K562 (cell line): ENCODE measurements around the gene RBM20. TPM values are rescaled to one million over a fixed set of nuclear protein-coding genes. Genes with fewer than 3 reads are reported as not detected.

Experiments used
- CXXC5 ChIP-seq: fragments of 250-450 bp; sonication (Bioruptor Pico); IDR thresholded peaks from 2 replicates; pipeline ENCODE4 v1.8.0; 2022; ENCODE audit warnings: inconsistent platforms, mild to moderate bottlenecking, moderate library complexity
- HNRNPLL ChIP-seq: fragments of 200-400 bp; formaldehyde crosslinking; IDR thresholded peaks from 2 replicates; pipeline ENCODE4 v1.6.1; 2017; ENCODE audit warnings: low read length, low read depth, mild to moderate bottlenecking; ENCODE audit not compliant: poor library complexity, severe bottlenecking
- MITF ChIP-seq: IDR thresholded peaks from 2 replicates; pipeline ENCODE4 v1.6.1; 2014; ENCODE audit warnings: antibody characterized with exemption
- RBBP5 ChIP-seq: fragments of 200-600 bp; sonication (generic); IDR thresholded peaks from 2 replicates; pipeline ENCODE4 v1.6.1; 2012; ENCODE audit warnings: borderline replicate concordance, mild to moderate bottlenecking, low read length, control low read depth, inconsistent platforms; ENCODE audit not compliant: insufficient read depth, poor library complexity, severe bottlenecking
- TAL1 ChIP-seq: fragments of 450-650 bp; IDR thresholded peaks from 2 replicates; pipeline ENCODE4 v1.6.1; 2016; ENCODE audit warnings: mild to moderate bottlenecking
- ZKSCAN1 ChIP-seq: fragments of 150-350 bp; IDR thresholded peaks from 2 replicates; pipeline ENCODE4 v1.6.1; 2016; ENCODE audit warnings: low read depth, low read length
- ZNF217 ChIP-seq: sonication (generic); formaldehyde crosslinking; IDR thresholded peaks from 2 replicates; pipeline ENCODE4 v1.8.0; 2022; ENCODE audit warnings: mild to moderate bottlenecking, missing genetic modification reagents
- ZNF41 ChIP-seq: fragments of 250-450 bp; sonication (Bioruptor Pico); conservative IDR thresholded peaks from 2 replicates; pipeline ENCODE4 v1.4.0; 2020; ENCODE audit warnings: mild to moderate bottlenecking
- ZNF639 ChIP-seq, 2 experiments: fragments of 200-800 bp in 1 of 2; sonication (Bioruptor generic) in 1 of 2; sonication (generic) in 1 of 2; formaldehyde crosslinking in 1 of 2; IDR thresholded peaks in 1 of 2; conservative IDR thresholded peaks in 1 of 2; 2 replicates each; pipeline versions ENCODE4 v1.5.0 to v1.6.1; 2016 to 2020; ENCODE audit warnings: missing compliant biosample characterization in 1 of 2, missing genetic modification characterization in 1 of 2, missing genetic modification reagents in 1 of 2
- polyA plus RNA-seq, 8 experiments: library from polyadenylated mRNA; depleted of rRNA in 4 of 8; stranded (reverse) in 5 of 8; unstranded in 3 of 8; fragments of >200 nt; fragmentation: Nextera tagmentation in 2 of 8; fragmentation: Illumina TruSeq in 1 of 8; extraction: Ambion mirVana in 2 of 8; extraction: Trizol in 1 of 8; gene quantifications; 2 replicates each; pipeline versions ENCODE4 v1.2.1 to v1.2.3, GENCODE V29; 2011 to 2014; ENCODE audit warnings: inconsistent platforms in 1 of 8, missing spikeins in 1 of 8
- total RNA-seq, 7 experiments: library from RNA; depleted of rRNA in 6 of 7; stranded (reverse); fragments of >200 nt in 6 of 7; fragmentation: Illumina TruSeq in 2 of 7; extraction: Trizol in 2 of 7; gene quantifications; 2 replicates each; pipeline versions ENCODE4 v1.2.1 to v1.2.3, GENCODE V29; 2011 to 2021; ENCODE audit warnings: low replicate concordance in 1 of 7
- TF ChIP-seq, protein P1 (sequence below): fragments of 450-650 bp; IDR thresholded peaks from 2 replicates; pipeline ENCODE4 v1.6.1; 2016; ENCODE audit warnings: low read depth
- TF ChIP-seq, protein P2 (sequence below): sonication (generic); formaldehyde crosslinking; IDR thresholded peaks from 2 replicates; pipeline ENCODE4 v1.8.1; 2023; ENCODE audit warnings: mild to moderate bottlenecking, missing genetic modification reagents
- TF ChIP-seq, protein P3 (sequence below): fragments of 450-650 bp; conservative IDR thresholded peaks from 2 replicates; pipeline ENCODE4 v1.6.1; 2016; ENCODE audit warnings: missing genetic modification characterization, low read depth, mild to moderate bottlenecking, missing compliant biosample characterization, moderate library complexity

RBM20 gene
- total and polyA plus RNA-seq, 9 of the 15 experiments (the other 6 are each of a cell fraction or from before 2014, with no cell fraction given) = 0.63 to 5.7 (median 3.2) TPM

DNA sequence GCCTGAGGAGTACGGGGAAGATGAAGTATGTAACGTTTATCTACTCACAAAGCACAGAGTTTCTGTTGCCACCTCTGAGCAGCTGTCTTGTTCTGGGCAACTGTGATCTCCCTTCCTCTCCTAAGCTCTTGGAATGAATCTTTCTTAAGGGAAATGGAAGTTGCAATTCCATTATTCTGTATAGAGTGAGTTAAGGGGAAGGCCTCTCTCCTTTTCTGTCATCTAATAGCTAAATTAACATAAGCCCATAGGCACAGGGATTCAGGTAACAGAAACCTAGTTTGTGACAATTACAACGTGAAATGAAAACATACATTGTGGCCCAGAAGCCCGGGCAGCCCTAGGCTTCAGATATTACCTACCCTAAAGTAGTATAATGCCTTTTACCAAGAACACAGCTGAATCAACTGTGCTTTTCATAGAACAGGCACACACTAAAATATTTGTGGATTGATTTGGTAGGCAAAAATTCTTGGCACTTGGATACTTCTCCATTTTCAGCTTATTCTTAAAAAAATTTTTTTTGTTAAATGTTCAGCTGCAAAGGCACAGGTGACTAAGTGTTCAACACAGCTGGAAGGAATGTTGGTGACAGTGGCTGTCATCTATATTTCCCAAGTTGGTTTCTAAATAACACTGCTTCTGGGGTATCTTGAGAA lies 223.8 kb downstream of the RBM20 start (continued):
- TF ChIP-seq ZNF217 (CRISPR knock-in tag) (no peak), ZNF41 (CRISPR knock-in tag) (no peak), MITF (no peak), ZKSCAN1 (no peak), CXXC5 (no peak), HNRNPLL (no peak), TAL1 (no peak), RBBP5 (no peak), ZNF639 (CRISPR knock-in tag; conservative IDR thresholded peaks at IDR 0.05 in 1 of 2, IDR thresholded peaks at IDR 0.05 in 1 of 2) (no peak)
- TF ChIP-seq, protein P1, sequence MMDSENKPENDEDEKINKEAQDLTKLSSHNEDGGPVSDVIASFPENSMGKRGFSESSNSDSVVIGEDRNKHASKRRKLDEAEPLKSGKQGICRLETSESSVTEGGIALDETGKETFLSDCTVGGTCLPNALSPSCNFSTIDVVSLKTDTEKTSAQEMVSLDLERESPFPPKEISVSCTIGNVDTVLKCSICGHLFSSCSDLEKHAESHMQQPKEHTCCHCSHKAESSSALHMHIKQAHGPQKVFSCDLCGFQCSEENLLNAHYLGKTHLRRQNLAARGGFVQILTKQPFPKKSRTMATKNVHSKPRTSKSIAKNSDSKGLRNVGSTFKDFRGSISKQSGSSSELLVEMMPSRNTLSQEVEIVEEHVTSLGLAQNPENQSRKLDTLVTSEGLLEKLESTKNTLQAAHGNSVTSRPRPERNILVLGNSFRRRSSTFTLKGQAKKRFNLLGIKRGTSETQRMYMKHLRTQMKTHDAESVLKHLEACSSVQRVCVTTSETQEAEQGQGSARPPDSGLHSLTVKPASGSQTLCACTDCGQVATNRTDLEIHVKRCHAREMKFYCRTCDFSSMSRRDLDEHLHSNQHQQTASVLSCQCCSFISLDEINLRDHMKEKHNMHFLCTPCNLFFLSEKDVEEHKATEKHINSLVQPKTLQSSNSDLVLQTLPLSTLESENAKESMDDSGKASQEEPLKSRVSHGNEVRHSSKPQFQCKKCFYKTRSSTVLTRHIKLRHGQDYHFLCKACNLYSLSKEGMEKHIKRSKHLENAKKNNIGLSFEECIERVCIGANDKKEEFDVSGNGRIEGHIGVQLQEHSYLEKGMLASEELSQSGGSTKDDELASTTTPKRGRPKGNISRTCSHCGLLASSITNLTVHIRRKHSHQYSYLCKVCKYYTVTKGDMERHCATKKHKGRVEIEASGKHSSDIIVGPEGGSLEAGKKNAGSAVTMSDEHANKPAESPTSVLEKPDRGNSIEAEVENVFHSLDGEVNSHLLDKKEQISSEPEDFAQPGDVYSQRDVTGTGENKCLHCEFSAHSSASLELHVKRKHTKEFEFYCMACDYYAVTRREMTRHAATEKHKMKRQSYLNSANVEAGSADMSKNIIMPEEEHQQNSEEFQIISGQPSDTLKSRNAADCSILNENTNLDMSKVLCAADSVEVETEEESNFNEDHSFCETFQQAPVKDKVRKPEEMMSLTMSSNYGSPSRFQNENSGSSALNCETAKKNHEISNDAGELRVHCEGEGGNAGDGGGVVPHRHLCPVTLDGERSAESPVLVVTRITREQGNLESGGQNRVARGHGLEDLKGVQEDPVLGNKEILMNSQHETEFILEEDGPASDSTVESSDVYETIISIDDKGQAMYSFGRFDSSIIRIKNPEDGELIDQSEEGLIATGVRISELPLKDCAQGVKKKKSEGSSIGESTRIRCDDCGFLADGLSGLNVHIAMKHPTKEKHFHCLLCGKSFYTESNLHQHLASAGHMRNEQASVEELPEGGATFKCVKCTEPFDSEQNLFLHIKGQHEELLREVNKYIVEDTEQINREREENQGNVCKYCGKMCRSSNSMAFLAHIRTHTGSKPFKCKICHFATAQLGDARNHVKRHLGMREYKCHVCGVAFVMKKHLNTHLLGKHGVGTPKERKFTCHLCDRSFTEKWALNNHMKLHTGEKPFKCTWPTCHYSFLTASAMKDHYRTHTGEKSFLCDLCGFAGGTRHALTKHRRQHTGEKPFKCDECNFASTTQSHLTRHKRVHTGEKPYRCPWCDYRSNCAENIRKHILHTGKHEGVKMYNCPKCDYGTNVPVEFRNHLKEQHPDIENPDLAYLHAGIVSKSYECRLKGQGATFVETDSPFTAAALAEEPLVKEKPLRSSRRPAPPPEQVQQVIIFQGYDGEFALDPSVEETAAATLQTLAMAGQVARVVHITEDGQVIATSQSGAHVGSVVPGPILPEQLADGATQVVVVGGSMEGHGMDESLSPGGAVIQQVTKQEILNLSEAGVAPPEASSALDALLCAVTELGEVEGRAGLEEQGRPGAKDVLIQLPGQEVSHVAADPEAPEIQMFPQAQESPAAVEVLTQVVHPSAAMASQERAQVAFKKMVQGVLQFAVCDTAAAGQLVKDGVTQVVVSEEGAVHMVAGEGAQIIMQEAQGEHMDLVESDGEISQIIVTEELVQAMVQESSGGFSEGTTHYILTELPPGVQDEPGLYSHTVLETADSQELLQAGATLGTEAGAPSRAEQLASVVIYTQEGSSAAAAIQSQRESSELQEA = no peak
- TF ChIP-seq, protein P2, sequence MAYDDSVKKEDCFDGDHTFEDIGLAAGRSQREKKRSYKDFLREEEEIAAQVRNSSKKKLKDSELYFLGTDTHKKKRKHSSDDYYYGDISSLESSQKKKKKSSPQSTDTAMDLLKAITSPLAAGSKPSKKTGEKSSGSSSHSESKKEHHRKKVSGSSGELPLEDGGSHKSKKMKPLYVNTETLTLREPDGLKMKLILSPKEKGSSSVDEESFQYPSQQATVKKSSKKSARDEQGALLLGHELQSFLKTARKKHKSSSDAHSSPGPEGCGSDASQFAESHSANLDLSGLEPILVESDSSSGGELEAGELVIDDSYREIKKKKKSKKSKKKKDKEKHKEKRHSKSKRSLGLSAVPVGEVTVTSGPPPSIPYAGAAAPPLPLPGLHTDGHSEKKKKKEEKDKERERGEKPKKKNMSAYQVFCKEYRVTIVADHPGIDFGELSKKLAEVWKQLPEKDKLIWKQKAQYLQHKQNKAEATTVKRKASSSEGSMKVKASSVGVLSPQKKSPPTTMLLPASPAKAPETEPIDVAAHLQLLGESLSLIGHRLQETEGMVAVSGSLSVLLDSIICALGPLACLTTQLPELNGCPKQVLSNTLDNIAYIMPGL (CRISPR knock-in tag) = no peak
- TF ChIP-seq, protein P3, sequence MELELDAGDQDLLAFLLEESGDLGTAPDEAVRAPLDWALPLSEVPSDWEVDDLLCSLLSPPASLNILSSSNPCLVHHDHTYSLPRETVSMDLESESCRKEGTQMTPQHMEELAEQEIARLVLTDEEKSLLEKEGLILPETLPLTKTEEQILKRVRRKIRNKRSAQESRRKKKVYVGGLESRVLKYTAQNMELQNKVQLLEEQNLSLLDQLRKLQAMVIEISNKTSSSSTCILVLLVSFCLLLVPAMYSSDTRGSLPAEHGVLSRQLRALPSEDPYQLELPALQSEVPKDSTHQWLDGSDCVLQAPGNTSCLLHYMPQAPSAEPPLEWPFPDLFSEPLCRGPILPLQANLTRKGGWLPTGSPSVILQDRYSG = no peak
